PFSK-1 (cell line): ENCODE data around the gene EFCAB11.

Source experiments
- POLR2AphosphoS5 ChIP-seq: IDR thresholded peaks from 2 replicates; pipeline ENCODE4 v1.6.1; 2012; ENCODE audit warnings: low read depth, mild to moderate bottlenecking, control low read depth, low read length, moderate library complexity
- SIN3A ChIP-seq: IDR thresholded peaks from 2 replicates; pipeline ENCODE4 v1.6.1; 2012; ENCODE audit warnings: mild to moderate bottlenecking, low read length, moderate library complexity, borderline replicate concordance; ENCODE audit not compliant: insufficient read depth
- TAF1 ChIP-seq: IDR thresholded peaks from 2 replicates; pipeline ENCODE4 v1.6.1; 2012; ENCODE audit warnings: low read length, control low read depth, borderline replicate concordance; ENCODE audit not compliant: insufficient read depth
- TF ChIP-seq, protein P1 (sequence below), 2 experiments: IDR thresholded peaks; 2 replicates each; pipeline versions ENCODE4 v1.6.1 to v1.8.0; 2011 to 2012; ENCODE audit warnings: low read depth in 2 of 2, low read length in 2 of 2, control low read depth in 1 of 2, inconsistent platforms in 1 of 2, mild to moderate bottlenecking in 1 of 2, moderate library complexity in 1 of 2; ENCODE audit not compliant: insufficient read depth in 1 of 2

DNA sequence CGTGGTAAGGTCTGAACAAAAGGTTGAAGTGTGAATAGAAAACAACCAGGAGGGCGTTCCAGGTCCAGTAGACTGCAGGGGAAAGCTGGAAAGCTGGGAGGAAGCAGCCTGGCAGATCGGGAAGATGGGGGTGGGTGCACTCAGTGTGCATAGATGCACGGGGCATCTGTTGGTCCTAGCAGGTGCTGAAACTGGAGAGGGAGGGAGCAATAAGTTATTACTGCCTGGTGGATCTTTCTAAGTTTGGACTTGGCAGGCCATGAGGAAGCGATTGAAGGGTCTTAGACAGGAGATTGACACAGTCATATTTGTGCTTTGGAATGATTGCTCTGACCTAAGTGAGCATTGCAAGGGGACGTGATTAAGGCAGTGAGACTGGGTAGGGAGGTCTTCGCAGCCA lies 194.4 kb downstream of the EFCAB11 start:
- TF ChIP-seq TAF1, result no peak
- TF ChIP-seq, protein P1, sequence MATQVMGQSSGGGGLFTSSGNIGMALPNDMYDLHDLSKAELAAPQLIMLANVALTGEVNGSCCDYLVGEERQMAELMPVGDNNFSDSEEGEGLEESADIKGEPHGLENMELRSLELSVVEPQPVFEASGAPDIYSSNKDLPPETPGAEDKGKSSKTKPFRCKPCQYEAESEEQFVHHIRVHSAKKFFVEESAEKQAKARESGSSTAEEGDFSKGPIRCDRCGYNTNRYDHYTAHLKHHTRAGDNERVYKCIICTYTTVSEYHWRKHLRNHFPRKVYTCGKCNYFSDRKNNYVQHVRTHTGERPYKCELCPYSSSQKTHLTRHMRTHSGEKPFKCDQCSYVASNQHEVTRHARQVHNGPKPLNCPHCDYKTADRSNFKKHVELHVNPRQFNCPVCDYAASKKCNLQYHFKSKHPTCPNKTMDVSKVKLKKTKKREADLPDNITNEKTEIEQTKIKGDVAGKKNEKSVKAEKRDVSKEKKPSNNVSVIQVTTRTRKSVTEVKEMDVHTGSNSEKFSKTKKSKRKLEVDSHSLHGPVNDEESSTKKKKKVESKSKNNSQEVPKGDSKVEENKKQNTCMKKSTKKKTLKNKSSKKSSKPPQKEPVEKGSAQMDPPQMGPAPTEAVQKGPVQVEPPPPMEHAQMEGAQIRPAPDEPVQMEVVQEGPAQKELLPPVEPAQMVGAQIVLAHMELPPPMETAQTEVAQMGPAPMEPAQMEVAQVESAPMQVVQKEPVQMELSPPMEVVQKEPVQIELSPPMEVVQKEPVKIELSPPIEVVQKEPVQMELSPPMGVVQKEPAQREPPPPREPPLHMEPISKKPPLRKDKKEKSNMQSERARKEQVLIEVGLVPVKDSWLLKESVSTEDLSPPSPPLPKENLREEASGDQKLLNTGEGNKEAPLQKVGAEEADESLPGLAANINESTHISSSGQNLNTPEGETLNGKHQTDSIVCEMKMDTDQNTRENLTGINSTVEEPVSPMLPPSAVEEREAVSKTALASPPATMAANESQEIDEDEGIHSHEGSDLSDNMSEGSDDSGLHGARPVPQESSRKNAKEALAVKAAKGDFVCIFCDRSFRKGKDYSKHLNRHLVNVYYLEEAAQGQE (IDR thresholded peaks at IDR 0.05; ENCODE audit: insufficient read depth in 1 of 2, low read depth in 2 of 2, low read length in 2 of 2), result no peak
- no peak for TF ChIP-seq SIN3A
- no peak for TF ChIP-seq POLR2AphosphoS5
